ENCODE measurements around the gene PDGFRB. TPM values are rescaled to one million over a fixed set of nuclear protein-coding genes. Genes with fewer than 3 reads are reported as not detected.

Gene PDGFRB
- total RNA-seq, 1 donor from 2014 or later, result 4.6 TPM

DNA sequence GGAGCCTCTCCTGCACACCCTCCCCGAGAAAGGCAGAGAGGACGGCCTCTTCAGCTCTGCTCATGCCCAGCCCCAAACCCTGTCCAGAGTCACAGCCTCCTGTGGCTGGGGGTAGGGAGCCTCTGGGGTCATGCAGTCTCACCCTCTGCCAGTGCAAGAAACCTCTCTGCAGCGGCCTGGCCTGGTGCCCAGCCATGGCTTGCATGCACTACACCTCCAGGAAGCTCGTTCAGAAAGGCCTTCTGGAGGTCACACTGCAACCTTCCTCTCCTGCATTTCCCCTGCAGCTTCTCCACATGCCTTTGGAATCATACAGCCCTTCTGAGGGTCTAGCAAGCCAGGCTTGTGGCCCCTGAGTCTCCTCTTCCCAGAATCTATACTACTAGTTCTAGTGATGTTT, 87.2 kb downstream of the PDGFRB start:
- TF ChIP-seq, protein P1, sequence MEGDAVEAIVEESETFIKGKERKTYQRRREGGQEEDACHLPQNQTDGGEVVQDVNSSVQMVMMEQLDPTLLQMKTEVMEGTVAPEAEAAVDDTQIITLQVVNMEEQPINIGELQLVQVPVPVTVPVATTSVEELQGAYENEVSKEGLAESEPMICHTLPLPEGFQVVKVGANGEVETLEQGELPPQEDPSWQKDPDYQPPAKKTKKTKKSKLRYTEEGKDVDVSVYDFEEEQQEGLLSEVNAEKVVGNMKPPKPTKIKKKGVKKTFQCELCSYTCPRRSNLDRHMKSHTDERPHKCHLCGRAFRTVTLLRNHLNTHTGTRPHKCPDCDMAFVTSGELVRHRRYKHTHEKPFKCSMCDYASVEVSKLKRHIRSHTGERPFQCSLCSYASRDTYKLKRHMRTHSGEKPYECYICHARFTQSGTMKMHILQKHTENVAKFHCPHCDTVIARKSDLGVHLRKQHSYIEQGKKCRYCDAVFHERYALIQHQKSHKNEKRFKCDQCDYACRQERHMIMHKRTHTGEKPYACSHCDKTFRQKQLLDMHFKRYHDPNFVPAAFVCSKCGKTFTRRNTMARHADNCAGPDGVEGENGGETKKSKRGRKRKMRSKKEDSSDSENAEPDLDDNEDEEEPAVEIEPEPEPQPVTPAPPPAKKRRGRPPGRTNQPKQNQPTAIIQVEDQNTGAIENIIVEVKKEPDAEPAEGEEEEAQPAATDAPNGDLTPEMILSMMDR (conservative IDR thresholded peaks at IDR 0.05; ENCODE audit: low read depth, low read length), result no peak
- no peak for DNase-seq (ENCODE audit: low read depth)
- H3K4me3 ChIP-seq (ENCODE audit: low read depth, low read length), result no peak overlapping the region

DNA sequence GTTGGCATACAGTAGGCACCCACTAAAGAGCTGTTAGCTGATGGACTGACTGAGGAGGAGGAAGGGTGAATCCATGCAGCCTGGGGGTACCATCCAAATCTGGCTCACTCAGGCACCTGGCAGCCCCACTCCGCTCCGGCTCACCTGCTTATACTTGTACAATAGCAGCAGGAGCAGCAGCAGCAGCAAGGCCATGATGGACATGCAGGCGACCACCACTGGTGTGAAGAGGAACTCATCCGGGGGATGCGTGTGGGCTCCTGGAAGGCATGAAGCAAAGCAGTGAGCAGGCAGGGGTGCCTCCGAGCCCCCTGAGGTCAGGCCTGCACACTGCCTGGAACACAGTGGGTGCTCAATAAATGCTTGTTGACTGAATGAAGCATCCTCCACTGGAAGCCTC, 87.6 kb downstream of the PDGFRB start:
- no peak overlapping the region for H3K4me3 ChIP-seq (ENCODE audit: low read depth, low read length)
- TF ChIP-seq, protein P1 (conservative IDR thresholded peaks at IDR 0.05; ENCODE audit: low read depth, low read length), result no peak
- DNase-seq (ENCODE audit: low read depth), result no peak

DNA sequence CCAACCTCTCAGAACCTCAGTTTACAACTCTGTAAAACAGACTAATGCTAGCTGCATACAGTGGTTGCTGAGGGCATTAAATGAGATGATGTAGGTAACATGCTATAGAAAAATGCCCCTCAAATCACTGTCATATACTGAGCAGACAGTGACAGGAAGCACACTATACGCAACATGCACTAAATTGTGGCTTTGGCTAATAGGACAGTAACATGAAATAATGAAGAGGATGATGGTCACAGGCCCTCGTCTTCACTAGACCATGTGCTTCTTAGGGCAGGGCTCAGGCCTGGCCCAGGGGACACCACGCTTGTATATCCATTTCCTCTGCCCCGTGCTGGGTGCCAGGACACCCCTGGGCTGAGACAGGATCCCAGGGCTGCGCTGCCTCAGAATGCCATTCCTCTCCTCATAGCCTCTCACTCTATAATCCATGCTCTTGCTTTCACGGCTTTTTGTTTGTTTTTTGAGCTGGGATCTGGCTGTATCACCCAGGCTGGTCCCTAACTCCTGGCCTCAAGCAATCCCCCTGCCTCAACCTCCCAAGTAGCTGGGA, 88.2 kb downstream of the PDGFRB start:
- DNase-seq (ENCODE audit: low read depth), result no peak
- TF ChIP-seq, protein P1 (conservative IDR thresholded peaks at IDR 0.05; ENCODE audit: low read depth, low read length), result no peak
- no peak overlapping the region for H3K4me3 ChIP-seq (ENCODE audit: low read depth, low read length)

DNA sequence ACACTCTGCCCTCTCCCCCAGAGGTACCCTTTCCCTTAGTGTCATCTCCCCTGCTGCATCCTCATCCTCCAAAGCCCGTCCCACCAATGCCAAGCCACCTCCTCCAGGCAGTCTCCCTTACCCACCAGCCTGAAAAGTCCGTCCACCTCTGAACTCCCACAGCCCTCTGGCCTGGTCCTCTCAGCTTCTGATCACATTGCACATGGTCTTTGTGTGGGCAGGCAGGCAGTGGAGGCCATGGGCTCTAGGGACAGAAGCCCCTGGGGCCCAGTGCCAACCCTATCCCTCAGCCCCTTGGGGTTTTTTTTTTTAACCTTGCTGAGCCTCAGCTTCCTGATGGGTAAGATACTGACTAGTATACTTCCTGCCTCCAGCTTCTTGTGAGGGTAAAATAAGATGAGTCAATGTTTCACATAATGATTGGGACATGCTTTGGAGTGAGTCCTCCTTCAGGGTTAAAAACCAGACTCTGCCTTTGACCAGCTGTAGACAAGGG, 88.7 kb downstream of the PDGFRB start:
- H3K4me3 ChIP-seq (ENCODE audit: low read depth, low read length), result no peak overlapping the region
- TF ChIP-seq, protein P1 (conservative IDR thresholded peaks at IDR 0.05; ENCODE audit: low read depth, low read length), result no peak
- no peak for DNase-seq (ENCODE audit: low read depth)

DNA sequence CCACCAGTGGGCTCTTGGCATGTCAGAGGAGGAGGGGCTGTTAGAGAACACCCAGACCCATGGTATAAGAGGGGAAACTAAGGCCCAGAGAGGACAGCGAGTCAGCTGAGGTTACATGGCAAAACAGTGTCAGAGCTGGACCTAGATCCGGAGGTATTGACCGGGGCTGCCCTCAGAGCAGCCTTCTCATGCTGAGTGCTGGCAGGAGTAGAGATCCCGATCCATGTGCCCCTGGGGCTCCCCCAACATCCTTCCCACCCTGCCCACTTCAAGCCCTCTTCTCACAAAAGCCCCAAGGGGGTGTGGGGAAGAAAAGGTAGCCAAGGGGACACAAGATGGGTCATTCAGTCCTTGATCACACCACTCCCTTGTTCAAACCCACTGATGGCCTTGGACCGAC, 89.2 kb downstream of the PDGFRB start:
- TF ChIP-seq, protein P1 (conservative IDR thresholded peaks at IDR 0.05; ENCODE audit: low read depth, low read length), result no peak
- DNase-seq (ENCODE audit: low read depth), result no peak
- H3K4me3 ChIP-seq (ENCODE audit: low read depth, low read length), result no peak overlapping the region

DNA sequence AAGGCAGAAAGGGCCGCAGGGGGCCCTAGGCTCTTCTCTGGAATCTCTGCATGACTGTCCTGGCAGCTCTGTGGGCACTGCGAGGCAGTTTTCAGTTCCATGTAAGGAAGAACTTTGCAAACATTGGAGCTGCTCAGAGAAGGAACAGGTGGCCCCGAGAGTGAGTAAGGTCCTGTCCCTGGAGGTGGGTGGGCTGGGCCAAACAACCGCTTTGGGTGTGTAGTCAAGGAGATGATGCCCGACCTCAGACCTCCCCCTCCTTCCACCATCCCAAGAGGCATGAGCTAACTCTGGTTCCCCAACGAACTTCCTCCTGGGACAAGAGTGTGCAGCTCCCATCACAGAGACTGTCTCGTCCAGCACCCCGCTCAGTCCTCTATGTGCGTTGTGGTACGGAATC, 89.8 kb downstream of the PDGFRB start:
- H3K4me3 ChIP-seq (ENCODE audit: low read depth, low read length), result no peak overlapping the region
- no peak for DNase-seq (ENCODE audit: low read depth)
- TF ChIP-seq, protein P1 (conservative IDR thresholded peaks at IDR 0.05; ENCODE audit: low read depth, low read length), result no peak

DNA sequence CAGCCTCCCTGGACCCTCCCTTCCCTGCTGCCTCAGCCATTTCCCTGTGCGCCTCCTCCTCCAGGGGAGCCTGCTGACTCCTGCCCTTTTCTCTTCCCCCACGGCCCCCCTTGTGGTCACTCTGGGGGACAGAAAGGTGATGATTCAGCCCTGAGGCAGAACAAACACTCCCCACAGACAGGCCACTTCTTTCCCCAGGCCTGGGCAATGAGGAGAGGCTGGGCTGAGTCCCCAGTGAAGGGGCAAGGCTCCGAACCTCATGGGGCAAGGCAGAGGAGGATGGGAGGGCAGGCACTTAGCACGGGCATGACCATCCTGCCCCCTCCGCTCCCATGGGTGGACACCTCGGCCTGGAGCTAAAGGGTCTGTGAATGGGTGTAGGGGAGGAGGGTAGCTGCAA, 90.3 kb downstream of the PDGFRB start:
- TF ChIP-seq, protein P1 (conservative IDR thresholded peaks at IDR 0.05; ENCODE audit: low read depth, low read length), result peak; percentile 7
- no peak for DNase-seq (ENCODE audit: low read depth)

More for the DNA sequence above, 90.3 kb downstream of the PDGFRB start:
- no peak overlapping the region for H3K4me3 ChIP-seq (ENCODE audit: low read depth, low read length)

Measured in epithelial cell of proximal tubule (primary cell).